SK-N-SH (cell line): ENCODE data around the gene MLF2. TPM values are rescaled to one million over a fixed set of nuclear protein-coding genes. Genes with fewer than 3 reads are reported as not detected.

Experiments
- polyA plus RNA-seq, 3 experiments: library from polyadenylated mRNA; depleted of rRNA; stranded (reverse); fragments of >200 nt; gene quantifications; 2 replicates each; pipeline ENCODE4 v1.2.3, GENCODE V29; 2012
- small RNA-seq, 7 experiments: library from RNA; depleted of rRNA; stranded (forward); fragments of <200 nt; gene quantifications; one replicate each; pipeline ENCODE3, GENCODE V24; 2012

Gene MLF2
- polyA plus RNA-seq, 1 of the 3 experiments (the other 2 are of a cell fraction) = 535 TPM

Small RNA genes within 50 kb of the gene (small RNA-seq; reads per million reads assigned to genes)
- 0 reads per million in 7 experiments for gene RNU6-781P

Other genes with a start within 250 kb of the MLF2 start
- gene GAPDH, start 218.6 kb downstream of the MLF2 start, polyA plus RNA-seq (2012; rRNA removed) = 7,875 and 8,077 TPM in 2 replicates
- 50.1 and 50.6 TPM in 2 replicates for gene IFFO1, start 197.1 kb downstream of the MLF2 start, polyA plus RNA-seq (2012; rRNA removed)
- gene NOP2, start 184.8 kb downstream of the MLF2 start, polyA plus RNA-seq (2012; rRNA removed) = 64.5 and 76.2 TPM in 2 replicates
- 85.5 and 90.5 TPM in 2 replicates for gene CHD4, start 145.8 kb downstream of the MLF2 start, polyA plus RNA-seq (2012; rRNA removed)
- gene LPAR5, start 117.2 kb downstream of the MLF2 start, polyA plus RNA-seq (2012; rRNA removed) = 0.03 and 0.05 TPM in 2 replicates
- 0.71 and 0.88 TPM in 2 replicates for gene ACRBP, start 105.7 kb downstream of the MLF2 start, polyA plus RNA-seq (2012; rRNA removed)
- gene ING4, start 90.0 kb downstream of the MLF2 start, polyA plus RNA-seq (2012; rRNA removed) = 96.5 and 163 TPM in 2 replicates
- gene ZNF384, start 63.8 kb downstream of the MLF2 start, polyA plus RNA-seq (2012; rRNA removed) = 64.9 and 80.4 TPM in 2 replicates
- gene PIANP, start 52.3 kb downstream of the MLF2 start, polyA plus RNA-seq (2012; rRNA removed) = 5.9 and 9.9 TPM in 2 replicates
- gene COPS7A, start 29.1 kb downstream of the MLF2 start, polyA plus RNA-seq (2012; rRNA removed) = 191 and 231 TPM in 2 replicates
- 391 and 661 TPM in 2 replicates for gene PTMS, start 13.2 kb upstream of the MLF2 start, polyA plus RNA-seq (2012; rRNA removed)
- gene LAG3, start 19.4 kb upstream of the MLF2 start, polyA plus RNA-seq (2012; rRNA removed) = 0.72 and 1.1 TPM in 2 replicates
- gene CD4, start 36.4 kb upstream of the MLF2 start, polyA plus RNA-seq (2012; rRNA removed) = 0.02 TPM in 1 of 2 replicates, not detected in the other
- gene GPR162, start 68.7 kb upstream of the MLF2 start, polyA plus RNA-seq (2012; rRNA removed) = 16.4 and 18.6 TPM in 2 replicates
- gene P3H3, start 75.3 kb upstream of the MLF2 start, polyA plus RNA-seq (2012; rRNA removed) = 49.5 and 74.6 TPM in 2 replicates
- gene GNB3, start 87.8 kb upstream of the MLF2 start, polyA plus RNA-seq (2012; rRNA removed) = 12.9 and 13.8 TPM in 2 replicates
- 33.0 and 34.0 TPM in 2 replicates for gene CDCA3, start 98.1 kb upstream of the MLF2 start, polyA plus RNA-seq (2012; rRNA removed)
- gene USP5, start 99.0 kb upstream of the MLF2 start, polyA plus RNA-seq (2012; rRNA removed) = 97.2 and 100 TPM in 2 replicates
- 1,175 and 1,316 TPM in 2 replicates for gene TPI1, start 114.4 kb upstream of the MLF2 start, polyA plus RNA-seq (2012; rRNA removed)
- gene SPSB2, start 120.2 kb upstream of the MLF2 start, polyA plus RNA-seq (2012; rRNA removed) = 16.9 and 19.6 TPM in 2 replicates
- gene LRRC23, start 151.7 kb upstream of the MLF2 start, polyA plus RNA-seq (2012; rRNA removed) = 11.9 TPM in 2 replicates
- 50.6 and 56.9 TPM in 2 replicates for gene ENO2, start 161.4 kb upstream of the MLF2 start, polyA plus RNA-seq (2012; rRNA removed)
- 18.5 and 29.3 TPM in 2 replicates for gene ATN1, start 174.8 kb upstream of the MLF2 start, polyA plus RNA-seq (2012; rRNA removed)
- not detected in 2 replicates for gene RNU7-1, start 190.7 kb upstream of the MLF2 start, polyA plus RNA-seq (2012; rRNA removed)
- 560 and 659 TPM in 2 replicates for gene C12orf57, start 190.9 kb upstream of the MLF2 start, polyA plus RNA-seq (2012; rRNA removed)
- 0.12 and 0.18 TPM in 2 replicates for gene PTPN6, start 198.2 kb upstream of the MLF2 start, polyA plus RNA-seq (2012; rRNA removed)
- 386 and 447 TPM in 2 replicates for gene PHB2, start 217.5 kb upstream of the MLF2 start, polyA plus RNA-seq (2012; rRNA removed)
- gene EMG1, start 217.8 kb upstream of the MLF2 start, polyA plus RNA-seq (2012; rRNA removed) = 77.4 and 82.8 TPM in 2 replicates